ENCODE measurements around the gene MMP28. TPM values are rescaled to one million over a fixed set of nuclear protein-coding genes. Genes with fewer than 3 reads are reported as not detected.

The MMP28 gene
- polyA plus RNA-seq, 2 donors = 14.8 to 21.7 TPM

GRCh38 chr17:35816723-35817122, 21.3 kb upstream of the MMP28 start:
- peaks cover 0 to 3% of the 10 kb centered on the region in 2 donors for H3K4me1 ChIP-seq (ENCODE audit: control insufficient read depth in 2 of 2, insufficient read depth in 2 of 2, low read length in 1 of 2)
- no peak overlapping the region for H3K27ac ChIP-seq (ENCODE audit: low read depth in 2 of 2, low read length in 1 of 2)
- peaks cover 0 to 3% of the 10 kb centered on the region in 2 donors for H3K36me3 ChIP-seq (ENCODE audit: control insufficient read depth in 2 of 2, insufficient read depth in 2 of 2, low read length in 1 of 2)
- no peak overlapping the region for H3K4me3 ChIP-seq (ENCODE audit: low read depth in 1 of 2, low read length in 2 of 2)
- 83 to 85% methylated on average over 5 of the region's 5 CpGs for WGBS, 2 donors
- H3K9me3 ChIP-seq (ENCODE audit: control insufficient read depth in 2 of 2, insufficient read depth in 1 of 2, low read depth in 1 of 2, low read length in 1 of 2) = no peaks in the 10 kb centered on the region
- H3K27me3 ChIP-seq (ENCODE audit: control insufficient read depth in 1 of 2, insufficient read depth in 2 of 2, low read length in 2 of 2) = no peaks in the 10 kb centered on the region

GRCh38 chr17:35812456-35812855, 17.0 kb upstream of the MMP28 start:
- H3K9me3 ChIP-seq (ENCODE audit: control insufficient read depth in 2 of 2, insufficient read depth in 1 of 2, low read depth in 1 of 2, low read length in 1 of 2) = no peaks in the 10 kb centered on the region
- H3K36me3 ChIP-seq (ENCODE audit: control insufficient read depth in 2 of 2, insufficient read depth in 2 of 2, low read length in 1 of 2) = no peaks in the 10 kb centered on the region
- H3K27ac ChIP-seq (ENCODE audit: low read depth in 2 of 2, low read length in 1 of 2) = no peak overlapping the region
- peaks cover 0 to 3% of the 10 kb centered on the region in 2 donors for H3K4me1 ChIP-seq (ENCODE audit: control insufficient read depth in 2 of 2, insufficient read depth in 2 of 2, low read length in 1 of 2)
- 87 to 92% methylated on average over 5 of the region's 5 CpGs for WGBS, 2 donors
- H3K27me3 ChIP-seq (ENCODE audit: control insufficient read depth in 1 of 2, insufficient read depth in 2 of 2, low read length in 2 of 2) = no peaks in the 10 kb centered on the region
- no peak overlapping the region for H3K4me3 ChIP-seq (ENCODE audit: low read depth in 1 of 2, low read length in 2 of 2)

- Histone ChIP-seq H3K4me3 (ENCODE audit: low read depth in 1 of 2, low read length in 2 of 2) (no peak overlapping the region), H3K4me1 (ENCODE audit: control insufficient read depth in 2 of 2, insufficient read depth in 2 of 2, low read length in 1 of 2) (peaks cover 0 to under 1% of the 10 kb centered on the region in 2 donors), H3K36me3 (ENCODE audit: control insufficient read depth in 2 of 2, insufficient read depth in 2 of 2, low read length in 1 of 2) (no peaks in the 10 kb centered on the region), H3K9me3 (ENCODE audit: control insufficient read depth in 2 of 2, insufficient read depth in 1 of 2, low read depth in 1 of 2, low read length in 1 of 2) (no peaks in the 10 kb centered on the region), H3K27ac (ENCODE audit: low read depth in 2 of 2, low read length in 1 of 2) (no peak overlapping the region), H3K27me3 (ENCODE audit: control insufficient read depth in 1 of 2, insufficient read depth in 2 of 2, low read length in 2 of 2) (no peaks in the 10 kb centered on the region)
- WGBS, 2 donors = 77 to 80% methylated on average over 6 of the region's 6 CpGs
These were observed 16.3 kb upstream of the MMP28 start for GRCh38 chr17:35811759-35812158.

- peak overlapping the region; percentile 86 to 90 for H3K4me3 ChIP-seq (ENCODE audit: low read depth in 1 of 2, low read length in 2 of 2)
- no peaks in the 10 kb centered on the region for H3K4me1 ChIP-seq (ENCODE audit: control insufficient read depth in 2 of 2, insufficient read depth in 2 of 2, low read length in 1 of 2)
- H3K9me3 ChIP-seq (ENCODE audit: control insufficient read depth in 2 of 2, insufficient read depth in 1 of 2, low read depth in 1 of 2, low read length in 1 of 2) = no peaks in the 10 kb centered on the region
- WGBS, 2 donors = 1% methylated on average over 24 of the region's 24 CpGs
- H3K27me3 ChIP-seq (ENCODE audit: control insufficient read depth in 1 of 2, insufficient read depth in 2 of 2, low read length in 2 of 2) = no peaks in the 10 kb centered on the region
- peak overlapping the region; percentile 96 for H3K27ac ChIP-seq (ENCODE audit: low read depth in 2 of 2, low read length in 1 of 2)
- H3K36me3 ChIP-seq (ENCODE audit: control insufficient read depth in 2 of 2, insufficient read depth in 2 of 2, low read length in 1 of 2) = no peaks in the 10 kb centered on the region
These were observed 14.5 kb upstream of the MMP28 start for GRCh38 chr17:35809855-35810461.

- Histone ChIP-seq H3K4me1 (ENCODE audit: control insufficient read depth in 2 of 2, insufficient read depth in 2 of 2, low read length in 1 of 2) (no peaks in the 10 kb centered on the region), H3K4me3 (ENCODE audit: low read depth in 1 of 2, low read length in 2 of 2) (peak within 1 kb of the TSS; percentile 86 to 90), H3K27ac (ENCODE audit: low read depth in 2 of 2, low read length in 1 of 2) (peak within 1 kb of the TSS; percentile 96), H3K9me3 (ENCODE audit: control insufficient read depth in 2 of 2, insufficient read depth in 1 of 2, low read depth in 1 of 2, low read length in 1 of 2) (no peaks in the 10 kb centered on the region), H3K36me3 (ENCODE audit: control insufficient read depth in 2 of 2, insufficient read depth in 2 of 2, low read length in 1 of 2) (no peaks in the 10 kb centered on the region), H3K27me3 (ENCODE audit: control insufficient read depth in 1 of 2, insufficient read depth in 2 of 2, low read length in 2 of 2) (no peaks in the 10 kb centered on the region)
- 1% methylated on average over 71 of the region's 71 CpGs for WGBS, 2 donors
These were observed 13.8 kb upstream of the MMP28 start, which contains the start of gene TAF15 for GRCh38 chr17:35808962-35809854. Gene TAF15 (plus strand): TSS chr17:35809484. CDS start chr17:35809570, 86 bp downstream.

- H3K27me3 ChIP-seq (ENCODE audit: control insufficient read depth in 1 of 2, insufficient read depth in 2 of 2, low read length in 2 of 2) = no peaks in the 10 kb centered on the region
- H3K36me3 ChIP-seq (ENCODE audit: control insufficient read depth in 2 of 2, insufficient read depth in 2 of 2, low read length in 1 of 2) = no peaks in the 10 kb centered on the region
- peak overlapping the region; percentile 36 to 90 for H3K4me3 ChIP-seq (ENCODE audit: low read depth in 1 of 2, low read length in 2 of 2)
- H3K4me1 ChIP-seq (ENCODE audit: control insufficient read depth in 2 of 2, insufficient read depth in 2 of 2, low read length in 1 of 2) = no peaks in the 10 kb centered on the region
- 27 to 28% methylated on average over 19 of the region's 19 CpGs for WGBS, 2 donors
- no peaks in the 10 kb centered on the region for H3K9me3 ChIP-seq (ENCODE audit: control insufficient read depth in 2 of 2, insufficient read depth in 1 of 2, low read depth in 1 of 2, low read length in 1 of 2)
- peak overlapping the region; percentile 78 to 96 for H3K27ac ChIP-seq (ENCODE audit: low read depth in 2 of 2, low read length in 1 of 2)
These were observed 13.0 kb upstream of the MMP28 start for GRCh38 chr17:35808240-35808961.

- Histone ChIP-seq H3K4me3 (ENCODE audit: low read depth in 1 of 2, low read length in 2 of 2) (no peak overlapping the region), H3K36me3 (ENCODE audit: control insufficient read depth in 2 of 2, insufficient read depth in 2 of 2, low read length in 1 of 2) (no peaks in the 10 kb centered on the region), H3K4me1 (ENCODE audit: control insufficient read depth in 2 of 2, insufficient read depth in 2 of 2, low read length in 1 of 2) (no peaks in the 10 kb centered on the region), H3K27ac (ENCODE audit: low read depth in 2 of 2, low read length in 1 of 2) (no peak overlapping the region), H3K9me3 (ENCODE audit: control insufficient read depth in 2 of 2, insufficient read depth in 1 of 2, low read depth in 1 of 2, low read length in 1 of 2) (no peaks in the 10 kb centered on the region), H3K27me3 (ENCODE audit: control insufficient read depth in 1 of 2, insufficient read depth in 2 of 2, low read length in 2 of 2) (no peaks in the 10 kb centered on the region)
- WGBS, 2 donors = 83 to 84% methylated on average over 7 of the region's 7 CpGs
These were observed 12.1 kb upstream of the MMP28 start for GRCh38 chr17:35807371-35808144.

- H3K27me3 ChIP-seq (ENCODE audit: control insufficient read depth in 1 of 2, insufficient read depth in 2 of 2, low read length in 2 of 2) = no peaks in the 10 kb centered on the region
- H3K4me3 ChIP-seq (ENCODE audit: low read depth in 1 of 2, low read length in 2 of 2) = no peak overlapping the region
- no peak overlapping the region for H3K27ac ChIP-seq (ENCODE audit: low read depth in 2 of 2, low read length in 1 of 2)
- H3K4me1 ChIP-seq (ENCODE audit: control insufficient read depth in 2 of 2, insufficient read depth in 2 of 2, low read length in 1 of 2) = peaks cover 0 to 2% of the 10 kb centered on the region in 2 donors
- WGBS, 2 donors = 6 to 31% methylated on average over 1 of the region's 1 CpG
- no peaks in the 10 kb centered on the region for H3K9me3 ChIP-seq (ENCODE audit: control insufficient read depth in 2 of 2, insufficient read depth in 1 of 2, low read depth in 1 of 2, low read length in 1 of 2)
- H3K36me3 ChIP-seq (ENCODE audit: control insufficient read depth in 2 of 2, insufficient read depth in 2 of 2, low read length in 1 of 2) = no peaks in the 10 kb centered on the region
These were observed 9.3 kb upstream of the MMP28 start for GRCh38 chr17:35804658-35805192.
